ENCODE results near the gene C12orf56. TPM values are rescaled to one million over a fixed set of nuclear protein-coding genes. Genes with fewer than 3 reads are reported as not detected.

The C12orf56 gene
- total RNA-seq, 1 experiment from 2014 or later = 9.3 TPM

- Histone ChIP-seq H3K4me1 (no peaks in the 10 kb centered on the region), H3K27me3 (replicated peaks; ENCODE audit: control insufficient read depth, insufficient read depth, low read length) (no peaks in the 10 kb centered on the region), H3K36me3 (ENCODE audit: control insufficient read depth, insufficient read depth, low read length) (no peaks in the 10 kb centered on the region), H3K9me3 (no peaks in the 10 kb centered on the region), H3K4me3 (ENCODE audit: low read depth, low read length) (no peak overlapping the region)
- no peak overlapping the region for H3K27ac Mint-ChIP-seq (ENCODE audit: unreplicated experiment)
- H3K4me1 Mint-ChIP-seq (ENCODE audit: low read depth, unreplicated experiment) = no peaks in the 10 kb centered on the region
- no peaks in the 10 kb centered on the region for H3K9me3 Mint-ChIP-seq (ENCODE audit: unreplicated experiment)
- ChIA-PET POLR2A (no interaction called here), CTCF (no interaction called here)
- DNase-seq = no peak
- BruUV-seq (replicated peaks) = no TSS peak
- H3K36me3 Mint-ChIP-seq (ENCODE audit: insufficient read depth, unreplicated experiment) = peaks cover 4% of the 10 kb centered on the region
- no peak for TF ChIP-seq CTCF (IDR thresholded peaks at IDR 0.05; ENCODE audit: insufficient read depth in 1 of 2, low read depth in 1 of 2, low read length in 1 of 2, severe bottlenecking in 1 of 2, unreplicated experiment in 1 of 2)
- H3K27me3 Mint-ChIP-seq (ENCODE audit: insufficient read depth, unreplicated experiment) = no peaks in the 10 kb centered on the region
- intact Hi-C loops (cut with micrococcal nuclease; ENCODE audit: unreplicated experiment) = no loop called here
- no peak overlapping the region for H3K4me3 Mint-ChIP-seq (ENCODE audit: unreplicated experiment)
These were observed 122.1 kb downstream of the C12orf56 start for GRCh38 chr12:64268409-64268808.

GRCh38 chr12:64265839-64266238 lies 124.7 kb downstream of the C12orf56 start:
- CTCF ChIA-PET = no interaction called here

GRCh38 chr12:64261813-64262212 lies 128.7 kb downstream of the C12orf56 start:
- H3K9me3 Mint-ChIP-seq (ENCODE audit: unreplicated experiment) = no peaks in the 10 kb centered on the region
- no peaks in the 10 kb centered on the region for H3K36me3 Mint-ChIP-seq (ENCODE audit: insufficient read depth, unreplicated experiment)
- H3K36me3 ChIP-seq (ENCODE audit: control insufficient read depth, insufficient read depth, low read length) = no peaks in the 10 kb centered on the region
- H3K4me1 ChIP-seq = no peaks in the 10 kb centered on the region
- no peaks in the 10 kb centered on the region for H3K9me3 ChIP-seq
- no peaks in the 10 kb centered on the region for H3K27me3 Mint-ChIP-seq (ENCODE audit: insufficient read depth, unreplicated experiment)
- H3K4me1 Mint-ChIP-seq (ENCODE audit: low read depth, unreplicated experiment) = no peaks in the 10 kb centered on the region
- BruUV-seq (replicated peaks) = no TSS peak
- no peak overlapping the region for H3K27ac Mint-ChIP-seq (ENCODE audit: unreplicated experiment)
- H3K4me3 ChIP-seq (ENCODE audit: low read depth, low read length) = no peak overlapping the region
- TF ChIP-seq CTCF (IDR thresholded peaks at IDR 0.05; ENCODE audit: insufficient read depth in 1 of 2, low read depth in 1 of 2, low read length in 1 of 2, severe bottlenecking in 1 of 2, unreplicated experiment in 1 of 2) = no peak
- H3K4me3 Mint-ChIP-seq (ENCODE audit: unreplicated experiment) = no peak overlapping the region
- DNase-seq = no peak
- intact Hi-C loops (cut with micrococcal nuclease; ENCODE audit: unreplicated experiment) = no loop called here
- POLR2A ChIA-PET = no interaction called here
- no peaks in the 10 kb centered on the region for H3K27me3 ChIP-seq (replicated peaks; ENCODE audit: control insufficient read depth, insufficient read depth, low read length)
- CTCF ChIA-PET = no interaction called here

More at GRCh38 chr12:64265839-64266238, 124.7 kb downstream of the C12orf56 start:
- DNase-seq = no peak
- Histone ChIP-seq H3K9me3 (no peaks in the 10 kb centered on the region), H3K27me3 (replicated peaks; ENCODE audit: control insufficient read depth, insufficient read depth, low read length) (no peaks in the 10 kb centered on the region), H3K4me1 (no peaks in the 10 kb centered on the region), H3K36me3 (ENCODE audit: control insufficient read depth, insufficient read depth, low read length) (no peaks in the 10 kb centered on the region), H3K4me3 (ENCODE audit: low read depth, low read length) (no peak overlapping the region)
- BruUV-seq (replicated peaks) = no TSS peak
- Mint-ChIP-seq H3K27me3 (ENCODE audit: insufficient read depth, unreplicated experiment) (no peaks in the 10 kb centered on the region), H3K27ac (ENCODE audit: unreplicated experiment) (no peak overlapping the region), H3K9me3 (ENCODE audit: unreplicated experiment) (no peaks in the 10 kb centered on the region), H3K36me3 (ENCODE audit: insufficient read depth, unreplicated experiment) (peaks cover 4% of the 10 kb centered on the region), H3K4me1 (ENCODE audit: low read depth, unreplicated experiment) (no peaks in the 10 kb centered on the region), H3K4me3 (ENCODE audit: unreplicated experiment) (no peak overlapping the region)
- no peak for TF ChIP-seq CTCF (IDR thresholded peaks at IDR 0.05; ENCODE audit: insufficient read depth in 1 of 2, low read depth in 1 of 2, low read length in 1 of 2, severe bottlenecking in 1 of 2, unreplicated experiment in 1 of 2)
- intact Hi-C loops (cut with micrococcal nuclease; ENCODE audit: unreplicated experiment) = no loop called here
- POLR2A ChIA-PET = no interaction called here

Data from Caco-2 (cell line).